Spleen (tissue), 11 donors: ENCODE data around the gene IDH1. TPM values are rescaled to one million over a fixed set of nuclear protein-coding genes. Genes with fewer than 3 reads are reported as not detected.

ENCODE experiments used
- DNase-seq: peaks from one replicate; pipeline ENCODE4 v3.0.0-alpha.2; 2020
- H3K27ac ChIP-seq, 8 donors: fragments of 200-600 bp; sonication (generic) in 7 of 8; 1 replicate in 4 of 8; 2 replicates in 4 of 8; pipeline versions ENCODE4 v1.5.0 to v1.8.0; 2016 to 2021; ENCODE audit warnings: inconsistent platforms in 4 of 8, mild to moderate bottlenecking in 4 of 8, moderate library complexity in 1 of 8
- H3K27me3 ChIP-seq, 7 donors: fragments of 200-600 bp; sonication (generic) in 6 of 7; replicated peaks in 1 of 7; 1 replicate in 4 of 7; 2 replicates in 3 of 7; pipeline versions ENCODE4 v1.5.0 to v1.8.0; 2016 to 2021; ENCODE audit warnings: inconsistent platforms in 3 of 7, mild to moderate bottlenecking in 1 of 7
- H3K36me3 ChIP-seq, 6 donors: fragments of 200-600 bp; sonication (generic) in 5 of 6; 1 replicate in 4 of 6; 2 replicates in 2 of 6; pipeline versions ENCODE4 v1.5.0 to v1.8.0; 2016 to 2021; ENCODE audit warnings: inconsistent platforms in 2 of 6
- H3K4me1 ChIP-seq, 6 donors: fragments of 200-600 bp; sonication (generic) in 5 of 6; 1 replicate in 3 of 6; 2 replicates in 3 of 6; pipeline versions ENCODE4 v1.5.0 to v1.8.0; 2016 to 2021; ENCODE audit warnings: inconsistent platforms in 3 of 6
- H3K4me3 ChIP-seq, 8 donors: fragments of 200-600 bp; sonication (generic) in 7 of 8; 1 replicate in 4 of 8; 2 replicates in 4 of 8; pipeline versions ENCODE4 v1.5.0 to v1.8.0; 2016 to 2021; ENCODE audit warnings: inconsistent platforms in 4 of 8, mild to moderate bottlenecking in 4 of 8, moderate library complexity in 2 of 8
- H3K9me3 ChIP-seq, 8 donors: fragments of 200-600 bp; sonication (generic) in 7 of 8; 1 replicate in 4 of 8; 2 replicates in 4 of 8; pipeline versions ENCODE4 v1.5.0 to v1.8.0; 2016 to 2021; ENCODE audit warnings: inconsistent platforms in 4 of 8
- CTCF ChIP-seq, 11 experiments: fragments of 200-600 bp in 7 of 11; fragments of 450-650 bp in 4 of 11; sonication (generic) in 4 of 11; IDR thresholded peaks in 8 of 11; conservative IDR thresholded peaks in 3 of 11; 1 replicate in 7 of 11; 2 replicates in 4 of 11; pipeline versions ENCODE4 v1.4.0 to v1.8.0; 2016 to 2021; ENCODE audit warnings: antibody characterized with exemption in 11 of 11, inconsistent platforms in 4 of 11, mild to moderate bottlenecking in 1 of 11
- POLR2A ChIP-seq, 3 donors: fragments of 450-650 bp; IDR thresholded peaks; one replicate each; pipeline ENCODE4 v1.5.1; 2017; ENCODE audit warnings: antibody characterized with exemption in 3 of 3, mild to moderate bottlenecking in 1 of 3
- POLR2AphosphoS5 ChIP-seq, 3 donors: sonication (generic); formaldehyde crosslinking; IDR thresholded peaks; one replicate each; pipeline ENCODE4 v1.5.1; 2017; ENCODE audit warnings: antibody characterized with exemption in 3 of 3
- WGBS, 5 donors: extraction: QIAGEN DNeasy Blood & Tissue Kit in 3 of 5; methylation state at CpG; one replicate each; pipeline versions ENCODE4 v1.1.5 to v1.1.7; 2013 to 2018; 5-methylcytosine and 5-hydroxymethylcytosine counted together
- intact Hi-C: fragments of 100-400 bp; cut with DNase I; formaldehyde crosslinking; loops from one replicate; pipeline ENCODE4 v1.15.0; 2023; ENCODE audit warnings: low total_unique reads
- polyA plus RNA-seq, 3 donors: library from polyadenylated mRNA; stranded (reverse); fragments of 200-250 nt; gene quantifications; one replicate each; pipeline ENCODE4 v1.2.1, GENCODE V29; 2013
- total RNA-seq, 7 donors: library from RNA; depleted of rRNA in 3 of 7; stranded (reverse); fragments of >200 nt in 3 of 7; fragmentation: NEBNext Ultra II Directional in 4 of 7; extraction: Animal tissue kit (Norgen Biotek cat#: 25700) in 4 of 7; gene quantifications; one replicate each; pipeline versions ENCODE4 v1.1.0 to v1.2.1, GENCODE V29; 2016 to 2021
- donor health status: healthy with polysubstance abuse.
- donor health status: DM: no; HTN: no; CAD: no; lungs with moderate emphysema.
- donor health status: DM: no; HTN: no; CAD: no.
- donor health status: Bipolar disorder and iron deficiency.
- donor health status: healthy.
- donor health status: DM: no; HTN: no; CAD: no.
- donor health status: DM: yes; HTN: yes; CAD: no.

IDH1 gene
- total and polyA plus RNA-seq, 10 donors = 26.8 to 101 (median 68.0) TPM

GRCh38 chr2:208240619-208241209 lies 14.2 kb downstream of the IDH1 start:
- no peak for DNase-seq
- H3K9me3 ChIP-seq = no peaks in the 10 kb centered on the region
- 95 to 99% (median 97%) methylated on average over 3 of the region's 3 CpGs for WGBS, 5 donors
- no peak for TF ChIP-seq POLR2AphosphoS5 (IDR thresholded peaks at IDR 0.05)
- TF ChIP-seq CTCF (IDR thresholded peaks at IDR 0.05 in 8 of 11, conservative IDR thresholded peaks at IDR 0.05 in 3 of 11) = no peak
- no peak for TF ChIP-seq POLR2A (IDR thresholded peaks at IDR 0.05)
- peaks cover 0 to 100% (median 80%) of the 10 kb centered on the region in 6 donors for H3K36me3 ChIP-seq
- intact Hi-C loops = no loop called here
- no peaks in the 10 kb centered on the region for H3K4me1 ChIP-seq
- H3K27ac ChIP-seq = no peak overlapping the region
- H3K4me3 ChIP-seq = no peak overlapping the region
- H3K27me3 ChIP-seq = no peaks in the 10 kb centered on the region

DNA sequence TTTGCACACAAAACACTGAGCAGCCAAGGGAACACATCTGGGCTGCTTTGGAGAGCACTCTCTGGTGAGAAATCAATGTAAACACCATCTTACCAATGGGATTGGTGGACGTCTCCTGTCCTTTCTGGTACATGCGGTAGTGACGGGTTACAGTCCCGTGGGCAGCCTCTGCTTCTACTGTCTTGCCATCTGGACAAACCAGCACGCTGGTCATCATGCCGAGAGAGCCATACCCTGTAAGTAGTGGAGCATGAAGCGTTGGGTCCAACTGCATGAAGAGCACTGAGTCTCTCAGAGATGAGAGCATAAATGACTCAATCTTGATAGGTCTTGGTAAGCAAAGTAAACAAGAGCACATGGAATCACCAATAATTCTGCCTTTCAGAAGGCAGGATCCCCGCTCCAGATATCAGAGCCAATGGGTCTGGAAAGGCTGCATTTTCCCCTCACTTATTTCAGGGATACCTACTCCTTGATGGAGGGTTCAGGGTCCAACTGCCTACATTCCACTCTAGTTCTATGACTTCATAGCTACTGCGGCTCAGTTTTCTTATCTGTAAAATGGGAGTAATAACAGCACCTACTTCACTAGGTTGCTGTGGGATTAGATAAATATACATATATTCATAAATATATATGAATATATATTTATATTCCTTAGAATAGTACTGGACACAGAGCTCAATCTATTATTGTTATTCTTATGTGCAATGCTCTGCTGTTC lies 14.9 kb downstream of the IDH1 start:
- intact Hi-C loops = no loop called here
- no peaks in the 10 kb centered on the region for H3K4me1 ChIP-seq
- H3K36me3 ChIP-seq = peaks cover 0 to 100% (median 82%) of the 10 kb centered on the region in 6 donors
- no peak for TF ChIP-seq CTCF (IDR thresholded peaks at IDR 0.05 in 8 of 11, conservative IDR thresholded peaks at IDR 0.05 in 3 of 11)
- TF ChIP-seq POLR2AphosphoS5 (IDR thresholded peaks at IDR 0.05) = no peak
- TF ChIP-seq POLR2A (IDR thresholded peaks at IDR 0.05) = no peak
- H3K4me3 ChIP-seq = no peak overlapping the region
- H3K27me3 ChIP-seq = no peaks in the 10 kb centered on the region
- H3K9me3 ChIP-seq = no peaks in the 10 kb centered on the region
- no peak for DNase-seq
- no peak overlapping the region for H3K27ac ChIP-seq
- 94 to 99% (median 98%) methylated on average over 9 of the region's 9 CpGs for WGBS, 5 donors

- peaks cover 0 to 25% (median 21%) of the 10 kb centered on the region in 8 donors for H3K9me3 ChIP-seq
- DNase-seq = no peak
- H3K4me3 ChIP-seq = no peak overlapping the region
- H3K27ac ChIP-seq = no peak overlapping the region
- no peaks in the 10 kb centered on the region for H3K4me1 ChIP-seq
- H3K36me3 ChIP-seq = peaks cover 0 to 60% (median 48%) of the 10 kb centered on the region in 6 donors
- WGBS, 5 donors = 72 to 99% (median 77%) methylated on average over 2 of the region's 2 CpGs
- no peaks in the 10 kb centered on the region for H3K27me3 ChIP-seq
- intact Hi-C loops = no loop called here
- TF ChIP-seq CTCF (IDR thresholded peaks at IDR 0.05 in 8 of 11, conservative IDR thresholded peaks at IDR 0.05 in 3 of 11) (no peak), POLR2AphosphoS5 (IDR thresholded peaks at IDR 0.05) (no peak), POLR2A (IDR thresholded peaks at IDR 0.05) (no peak)
Measured at GRCh38 chr2:208235860-208236259, 19.0 kb downstream of the IDH1 start.

- intact Hi-C loops = no loop called here
- WGBS, 5 donors = 92 to 100% (median 100%) methylated on average over 1 of the region's 1 CpG
Measured at GRCh38 chr2:208234786-208235185, 20.1 kb downstream of the IDH1 start.

More at GRCh38 chr2:208234786-208235185, 20.1 kb downstream of the IDH1 start:
- no peaks in the 10 kb centered on the region for H3K27me3 ChIP-seq
- peaks cover 0 to 49% (median 39%) of the 10 kb centered on the region in 6 donors for H3K36me3 ChIP-seq
- H3K4me1 ChIP-seq = no peaks in the 10 kb centered on the region
- DNase-seq = no peak
- no peak overlapping the region for H3K27ac ChIP-seq
- H3K9me3 ChIP-seq = peaks cover 0 to 26% (median 21%) of the 10 kb centered on the region in 8 donors
- no peak for TF ChIP-seq POLR2AphosphoS5 (IDR thresholded peaks at IDR 0.05)
- no peak for TF ChIP-seq CTCF (IDR thresholded peaks at IDR 0.05 in 8 of 11, conservative IDR thresholded peaks at IDR 0.05 in 3 of 11)
- no peak for TF ChIP-seq POLR2A (IDR thresholded peaks at IDR 0.05)
- H3K4me3 ChIP-seq = no peak overlapping the region
